Measurements from ENCODE around the gene ATP6V0D1.

- no peak for TF ChIP-seq CTCF (IDR thresholded peaks at IDR 0.05)
- no peak for TF ChIP-seq POLR2A (IDR thresholded peaks at IDR 0.05; ENCODE audit: low read length)
- TF ChIP-seq MYC (IDR thresholded peaks at IDR 0.05; ENCODE audit: borderline replicate concordance, low read length), result no peak
- no peak for TF ChIP-seq EHMT2 (IDR thresholded peaks at IDR 0.05; ENCODE audit: low read depth)
- TF ChIP-seq NFE2L2 (conservative IDR thresholded peaks at IDR 0.05; ENCODE audit: low read length), result no peak
- no peak for TF ChIP-seq JUN (IDR thresholded peaks at IDR 0.05)
- TF ChIP-seq CEBPB (IDR thresholded peaks at IDR 0.05), result no peak
Measured at GRCh38 chr16:67516296-67517154, 35.6 kb upstream of the ATP6V0D1 start.
